IMR-90 (cell line): ENCODE measurements around the gene ALDH1B1. TPM values are rescaled to one million over a fixed set of nuclear protein-coding genes. Genes with fewer than 3 reads are reported as not detected.
A peak's percentile ranks its signal among the peaks of the same experiment; 100 is the strongest.

Source experiments
- ATAC-seq: fragments of 200-7000 bp; cut with Tn5 transposase; 2 replicates; pipeline ENCODE4 v1.9.1; 2020; ENCODE audit warnings: low read depth, mild to moderate bottlenecking, moderate library complexity
- BruUV-seq: library from RNA; stranded (reverse); fragments of 400-500 nt; replicated peaks from 2 replicates; lab custom pipeline; 2021; lab: Mats Ljungman, UMichigan
- CTCF ChIA-PET: fragments of 300-600 bp; formaldehyde crosslinking; extraction: SDS; loops from one replicate; lab custom pipeline; 2021; ENCODE audit warnings: antibody characterized with exemption; lab: Yijun Ruan, JAX
- POLR2A ChIA-PET: fragments of 300-600 bp; sonication (Branson Sonifier 250); formaldehyde crosslinking; loops from one replicate; lab custom pipeline; 2022; ENCODE audit warnings: antibody characterized with exemption; ENCODE audit not compliant: unreplicated experiment; lab: Charles Lee
- DNase-seq: peaks from one replicate; pipeline ENCODE4 v3.0.0; 2013
- H2AFZ ChIP-seq: replicated peaks from 2 replicates; pipeline ENCODE3; 2013; ENCODE audit warnings: low read length, mild to moderate bottlenecking; ENCODE audit not compliant: poor library complexity
- H2AK5ac ChIP-seq: 2 replicates; pipeline ENCODE4 v1.6.1; 2013; ENCODE audit warnings: low read depth, low read length, inconsistent platforms
- H2AK9ac ChIP-seq: replicated peaks from 2 replicates; pipeline ENCODE3; 2013; ENCODE audit warnings: mild to moderate bottlenecking, low read depth, low read length, moderate library complexity; ENCODE audit not compliant: poor library complexity
- H2BK120ac ChIP-seq: 2 replicates; pipeline ENCODE4 v1.6.1; 2013; ENCODE audit warnings: low read depth, low read length, inconsistent platforms
- H2BK15ac ChIP-seq: 3 replicates; pipeline ENCODE4 v1.6.1; 2013; ENCODE audit warnings: low read depth, low read length, inconsistent platforms
- H2BK20ac ChIP-seq: 2 replicates; pipeline ENCODE4 v1.6.1; 2013; ENCODE audit warnings: low read depth, mild to moderate bottlenecking, inconsistent platforms, low read length, moderate library complexity
- H2BK5ac ChIP-seq: 2 replicates; pipeline ENCODE4 v1.6.1; 2013; ENCODE audit warnings: mild to moderate bottlenecking, low read depth, low read length, inconsistent platforms; ENCODE audit not compliant: poor library complexity, severe bottlenecking
- H3K14ac ChIP-seq: replicated peaks from 2 replicates; pipeline ENCODE4 v1.6.1; 2013; ENCODE audit warnings: low read depth, low read length, inconsistent platforms
- H3K18ac ChIP-seq: 2 replicates; pipeline ENCODE4 v1.6.1; 2013; ENCODE audit warnings: low read depth, low read length, control low read depth
- H3K23ac ChIP-seq: 2 replicates; pipeline ENCODE4 v1.6.1; 2013; ENCODE audit warnings: low read depth, low read length, inconsistent platforms
- H3K27ac ChIP-seq: 2 replicates; pipeline ENCODE4 v1.5.1; 2013; ENCODE audit warnings: mild to moderate bottlenecking, control low read depth, low read length; ENCODE audit not compliant: insufficient read depth
- H3K27me3 ChIP-seq: 2 replicates; pipeline ENCODE4 v1.6.1; 2013; ENCODE audit warnings: low read length; ENCODE audit not compliant: control insufficient read depth, insufficient read depth
- H3K36me3 ChIP-seq: 2 replicates; pipeline ENCODE4 v1.6.1; 2013; ENCODE audit warnings: low read length, mixed read lengths; ENCODE audit not compliant: control insufficient read depth, insufficient read depth
- H3K4ac ChIP-seq: 2 replicates; pipeline ENCODE4 v1.6.1; 2013; ENCODE audit warnings: low read depth, low read length, inconsistent platforms
- H3K4me1 ChIP-seq: 2 replicates; pipeline ENCODE4 v1.6.1; 2013; ENCODE audit warnings: low read length, mixed read lengths; ENCODE audit not compliant: control insufficient read depth, insufficient read depth
- H3K4me2 ChIP-seq: 2 replicates; pipeline ENCODE4 v1.6.1; 2013; ENCODE audit warnings: low read depth, mild to moderate bottlenecking, control low read depth, low read length, moderate library complexity
- H3K4me3 ChIP-seq: 2 replicates; pipeline ENCODE4 v1.5.1; 2013; ENCODE audit warnings: low read depth, mild to moderate bottlenecking, control low read depth, low read length, moderate library complexity; ENCODE audit not compliant: insufficient read depth
- H3K56ac ChIP-seq: 2 replicates; pipeline ENCODE4 v1.6.1; 2013; ENCODE audit warnings: low read length, inconsistent platforms; ENCODE audit not compliant: insufficient read depth; ENCODE audit errors: extremely low read depth
- H3K79me1 ChIP-seq, 2 experiments: 2 replicates each; pipeline ENCODE4 v1.6.1; 2013; ENCODE audit warnings: low read length in 2 of 2, inconsistent platforms in 1 of 2, low read depth in 1 of 2
- H3K9ac ChIP-seq: 2 replicates; pipeline ENCODE4 v1.6.1; 2013; ENCODE audit warnings: low read depth, low read length, control low read depth
- H3K9me1 ChIP-seq: 2 replicates; pipeline ENCODE4 v1.6.1; 2013; ENCODE audit warnings: low read length, inconsistent platforms; ENCODE audit not compliant: insufficient read depth
- H3K9me3 ChIP-seq: 2 replicates; pipeline ENCODE4 v1.6.1; 2013; ENCODE audit warnings: low read length; ENCODE audit not compliant: control insufficient read depth, insufficient read depth
- H4K20me1 ChIP-seq: 2 replicates; pipeline ENCODE4 v1.6.1; 2013; ENCODE audit warnings: low read length, inconsistent platforms; ENCODE audit not compliant: insufficient read depth
- H4K5ac ChIP-seq: 2 replicates; pipeline ENCODE4 v1.6.1; 2013; ENCODE audit warnings: mild to moderate bottlenecking, low read depth, low read length, control low read depth
- H4K8ac ChIP-seq, 2 experiments: 2 replicates each; pipeline ENCODE4 v1.6.1; 2013; ENCODE audit warnings: low read depth in 2 of 2, low read length in 2 of 2, control low read depth in 1 of 2, inconsistent platforms in 1 of 2
- H4K91ac ChIP-seq: 2 replicates; pipeline ENCODE4 v1.6.1; 2013; ENCODE audit warnings: low read depth, low read length, inconsistent platforms; ENCODE audit not compliant: insufficient read depth
- ELK1 ChIP-seq: fragments of 150-350 bp; IDR thresholded peaks from 2 replicates; pipeline ENCODE4 v1.6.1; 2016; ENCODE audit warnings: low read depth, mild to moderate bottlenecking, low read length, moderate library complexity, borderline replicate concordance
- NFE2L2 ChIP-seq: fragments of 150-350 bp; IDR thresholded peaks from 2 replicates; pipeline ENCODE4 v1.6.1; 2016; ENCODE audit warnings: low read depth, mild to moderate bottlenecking, low read length
- WGBS, 2 experiments: methylation state at CpG; one replicate each; pipeline versions ENCODE4 v1.1.5 to v1.1.7; 2013; ENCODE audit warnings: missing lambda C conversion rate in 2 of 2; ENCODE audit not compliant: insufficient read length in 1 of 2; ENCODE audit errors: extremely low coverage in 2 of 2; 5-methylcytosine and 5-hydroxymethylcytosine counted together
- dilution Hi-C: fragments of 300-500 bp; cut with HindIII; formaldehyde crosslinking; loops from one replicate; pipeline ENCODE4 v1.14.3; 2018; ENCODE audit warnings: low sequenced_read_pairs; ENCODE audit not compliant: unreplicated experiment
- in situ Hi-C: fragments of 300-500 bp; cut with MboI; formaldehyde crosslinking; loops from 3 replicates; pipeline ENCODE4 v1.14.3; 2019; ENCODE audit warnings: low sequenced_read_pairs, inconsistent platforms, mixed read lengths
- intact Hi-C: fragments of 100-400 bp; cut with micrococcal nuclease; formaldehyde crosslinking; loops from 2 replicates; pipeline ENCODE4 v1.10.0; 2022
- polyA plus RNA-seq, 3 experiments: library from polyadenylated mRNA; depleted of rRNA; stranded (reverse); fragments of >200 nt; gene quantifications; 2 replicates each; pipeline ENCODE4 v1.2.3, GENCODE V29; 2012; ENCODE audit warnings: low replicate concordance in 1 of 3
- total RNA-seq: library from RNA; depleted of rRNA; stranded (reverse); fragments of >200 nt; gene quantifications from 2 replicates; pipeline ENCODE4 v1.2.3, GENCODE V29; 2012

Gene ALDH1B1
- total and polyA plus RNA-seq, 2 of the 4 experiments (the other 2 are of a cell fraction), result 29.6 to 37.6 TPM

GRCh38 chr9:38390442-38390841 lies 2.1 kb upstream of the ALDH1B1 start:
- TF ChIP-seq NFE2L2 (no peak), ELK1 (no peak)
- H3K9me3 ChIP-seq, result no peaks in the 10 kb centered on the region

More at GRCh38 chr9:38390442-38390841, 2.1 kb upstream of the ALDH1B1 start:
- H2BK120ac ChIP-seq, result peak overlapping the region; percentile 16; the same call in 1 of the 2 replicates
- H3K14ac ChIP-seq, result no peak overlapping the region
- no peak overlapping the region for H3K4me3 ChIP-seq
- H3K36me3 ChIP-seq, result 0 out of 2 replicates have a peak, but pooled peaks cover under 1% of the 10 kb centered on the region
- H3K56ac ChIP-seq, result no peak overlapping the region
- peak overlapping the region; percentile 46; the same call in 1 of the 2 replicates for H4K91ac ChIP-seq
- H3K27ac ChIP-seq, result no peak overlapping the region
- H2BK15ac ChIP-seq, result peak overlapping the region; percentile 10; the same call in 1 of the 3 replicates
- no TSS peak for BruUV-seq
- H2BK20ac ChIP-seq, result no peak overlapping the region; the same call in 1 of the 2 replicates
- no peak overlapping the region for H3K9ac ChIP-seq
- H3K23ac ChIP-seq, result no peak overlapping the region
- ATAC-seq (no peak), DNase-seq (no peak)
- H3K9me1 ChIP-seq, result peaks cover 13% of the 10 kb centered on the region
- H3K4ac ChIP-seq, result 0 out of 2 replicates have a peak overlapping the region, but pooled peaks have one; percentile 5
- no peaks in the 10 kb centered on the region; the same call in 1 of the 2 replicates for H4K20me1 ChIP-seq
- WGBS, 2 experiments, result 60% methylated on average over 1 of the region's 1 CpG; no CpG with 5 or more reads in 1 of the 2 experiments
- peak overlapping the region; percentile 13 to 59; a peak in 2 of 4 replicates for H4K8ac ChIP-seq
- in situ Hi-C loops, result no loop called here
- no peak overlapping the region for H2AFZ ChIP-seq
- no peak overlapping the region for H2AK5ac ChIP-seq
- no peak overlapping the region for H2AK9ac ChIP-seq
- intact Hi-C loops, result no loop called here
- peaks cover 12 to 25% of the 10 kb centered on the region in 2 experiments for H3K79me1 ChIP-seq
- POLR2A ChIA-PET, result no interaction called here
- peak overlapping the region; percentile 31 for H2BK5ac ChIP-seq
- H4K5ac ChIP-seq, result peak overlapping the region; percentile 43
- H3K27me3 ChIP-seq, result no peaks in the 10 kb centered on the region
- H3K4me1 ChIP-seq, result peaks cover 11% of the 10 kb centered on the region
- dilution Hi-C loops, result loop anchor here (25.0 kb wide), 1 partner anchor 478 kb away; the partner anchor contains the start of gene SLC25A51
- H3K4me2 ChIP-seq, result no peak overlapping the region
- no peak overlapping the region; the same call in 1 of the 2 replicates for H3K18ac ChIP-seq
- CTCF ChIA-PET, result no interaction called here
